PC-9 (cell line): ENCODE data around the gene PRKG1.

Source experiments
- EZH2 ChIP-seq: fragments of 200-600 bp; sonication (generic); IDR thresholded peaks from 2 replicates; pipeline ENCODE4 v1.8.0; 2017; ENCODE audit warnings: antibody characterized with exemption, low read depth
- TF ChIP-seq, protein P1 (sequence below): fragments of 200-600 bp; sonication (generic); conservative IDR thresholded peaks from 2 replicates; pipeline ENCODE4 v1.6.1; 2017; ENCODE audit warnings: mixed run types, antibody characterized with exemption, mild to moderate bottlenecking, moderate library complexity

DNA sequence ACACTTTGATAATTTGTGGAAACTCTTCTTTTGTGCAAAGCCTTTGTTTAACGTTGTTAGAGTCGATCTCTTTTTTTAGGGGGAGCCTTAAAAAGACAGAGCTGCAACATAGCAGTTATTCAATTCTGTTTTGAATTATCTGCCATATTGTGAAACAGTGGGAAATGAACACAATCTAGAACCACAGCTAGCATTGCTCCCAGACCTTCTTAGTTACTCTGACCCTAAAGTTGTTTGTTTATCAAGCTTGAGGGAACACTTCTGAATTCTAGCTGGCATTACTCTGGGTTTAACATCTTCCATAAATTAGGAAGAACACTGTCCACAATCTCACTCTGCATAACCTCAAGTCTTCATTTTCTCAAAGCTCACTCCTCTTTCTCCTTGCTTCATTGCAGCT, 217.7 kb downstream of the PRKG1 start:
- TF ChIP-seq, protein P1, sequence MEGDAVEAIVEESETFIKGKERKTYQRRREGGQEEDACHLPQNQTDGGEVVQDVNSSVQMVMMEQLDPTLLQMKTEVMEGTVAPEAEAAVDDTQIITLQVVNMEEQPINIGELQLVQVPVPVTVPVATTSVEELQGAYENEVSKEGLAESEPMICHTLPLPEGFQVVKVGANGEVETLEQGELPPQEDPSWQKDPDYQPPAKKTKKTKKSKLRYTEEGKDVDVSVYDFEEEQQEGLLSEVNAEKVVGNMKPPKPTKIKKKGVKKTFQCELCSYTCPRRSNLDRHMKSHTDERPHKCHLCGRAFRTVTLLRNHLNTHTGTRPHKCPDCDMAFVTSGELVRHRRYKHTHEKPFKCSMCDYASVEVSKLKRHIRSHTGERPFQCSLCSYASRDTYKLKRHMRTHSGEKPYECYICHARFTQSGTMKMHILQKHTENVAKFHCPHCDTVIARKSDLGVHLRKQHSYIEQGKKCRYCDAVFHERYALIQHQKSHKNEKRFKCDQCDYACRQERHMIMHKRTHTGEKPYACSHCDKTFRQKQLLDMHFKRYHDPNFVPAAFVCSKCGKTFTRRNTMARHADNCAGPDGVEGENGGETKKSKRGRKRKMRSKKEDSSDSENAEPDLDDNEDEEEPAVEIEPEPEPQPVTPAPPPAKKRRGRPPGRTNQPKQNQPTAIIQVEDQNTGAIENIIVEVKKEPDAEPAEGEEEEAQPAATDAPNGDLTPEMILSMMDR: no peak
- no peak for TF ChIP-seq EZH2
